Measurements from ENCODE around the gene CRB3.

The CRB3 gene

GRCh38 chr19:6466526-6467248 lies 2.6 kb downstream of the CRB3 start:
- DNase-seq (ENCODE audit: low read depth in 2 of 2) = no peak

GRCh38 chr19:6467384-6467783 lies 3.3 kb downstream of the CRB3 start:
- no peak for DNase-seq (ENCODE audit: low read depth in 2 of 2)

- no peak for DNase-seq (ENCODE audit: low read depth in 2 of 2)
These were observed 6.1 kb downstream of the CRB3 start for GRCh38 chr19:6470173-6470572.

GRCh38 chr19:6471076-6471475 lies 7.0 kb downstream of the CRB3 start:
- no peak for DNase-seq (ENCODE audit: low read depth in 2 of 2)

GRCh38 chr19:6472713-6473112 lies 8.6 kb downstream of the CRB3 start:
- no peak for DNase-seq (ENCODE audit: low read depth in 2 of 2)

GRCh38 chr19:6473647-6474046 lies 9.6 kb downstream of the CRB3 start:
- DNase-seq (ENCODE audit: low read depth in 2 of 2) = no peak

GRCh38 chr19:6475321-6476108 lies 11.4 kb downstream of the CRB3 start:
- DNase-seq (ENCODE audit: low read depth in 2 of 2) = no peak

GRCh38 chr19:6476155-6476895 lies 12.3 kb downstream of the CRB3 start:
- DNase-seq (ENCODE audit: low read depth in 2 of 2) = peak in 1 of 2 experiments; percentile 50

GRCh38 chr19:6476896-6477431 lies 12.9 kb downstream of the CRB3 start:
- no peak for DNase-seq (ENCODE audit: low read depth in 2 of 2)

GRCh38 chr19:6478815-6479214 lies 14.7 kb downstream of the CRB3 start:
- no peak for DNase-seq (ENCODE audit: low read depth in 2 of 2)

GRCh38 chr19:6479836-6480398 lies 15.8 kb downstream of the CRB3 start:
- DNase-seq (ENCODE audit: low read depth in 2 of 2) = no peak

GRCh38 chr19:6480848-6481415 lies 16.9 kb downstream of the CRB3 start:
- no peak for DNase-seq (ENCODE audit: low read depth in 2 of 2)

- DNase-seq (ENCODE audit: low read depth in 2 of 2) = peak in 1 of 2 experiments; percentile 67
These were observed 17.7 kb downstream of the CRB3 start, which contains the start of gene DENND1C for GRCh38 chr19:6481541-6482342. TSS of gene DENND1C (minus strand) at chr19:6481787. CDS start at chr19:6481695, 92 bp downstream.

- no peak for DNase-seq (ENCODE audit: low read depth in 2 of 2)
These were observed 18.2 kb downstream of the CRB3 start for GRCh38 chr19:6482343-6482686.

GRCh38 chr19:6483235-6483634 lies 19.2 kb downstream of the CRB3 start:
- no peak for DNase-seq (ENCODE audit: low read depth in 2 of 2)

GRCh38 chr19:6484230-6484629 lies 20.2 kb downstream of the CRB3 start:
- no peak for DNase-seq (ENCODE audit: low read depth in 2 of 2)

- no peak for DNase-seq (ENCODE audit: low read depth in 2 of 2)
These were observed 20.8 kb downstream of the CRB3 start for GRCh38 chr19:6484831-6485230.

- no peak for DNase-seq (ENCODE audit: low read depth in 2 of 2)
These were observed 25.4 kb downstream of the CRB3 start for GRCh38 chr19:6489278-6490061.

GRCh38 chr19:6490134-6490533 lies 26.1 kb downstream of the CRB3 start:
- DNase-seq (ENCODE audit: low read depth in 2 of 2) = no peak
